Esophagus squamous epithelium (tissue), 5 donors: Measurements from ENCODE around the gene SFRP2. TPM values are rescaled to one million over a fixed set of nuclear protein-coding genes. Genes with fewer than 3 reads are reported as not detected.

Experiments used
- DNase-seq: peaks from one replicate; lab custom pipeline; 2025; lab: John Stamatoyannopoulos, UW
- H3K27ac ChIP-seq, 4 donors: fragments of 200-600 bp; sonication (generic); one replicate each; pipeline ENCODE4 v1.5.1; 2016 to 2019; ENCODE audit warnings: mild to moderate bottlenecking in 1 of 4
- H3K27me3 ChIP-seq, 4 donors: fragments of 200-600 bp; sonication (generic); 1 replicate in 3 of 4; 2 replicates in 1 of 4; pipeline versions ENCODE4 v1.5.1 to v1.6.0; 2017 to 2021; ENCODE audit warnings: antibody characterized with exemption in 1 of 4
- H3K36me3 ChIP-seq, 3 donors: fragments of 200-600 bp; sonication (generic); one replicate each; pipeline ENCODE4 v1.5.1; 2016 to 2019
- H3K4me1 ChIP-seq, 3 donors: fragments of 200-600 bp; sonication (generic); one replicate each; pipeline ENCODE4 v1.5.1; 2017 to 2019
- H3K4me3 ChIP-seq, 4 donors: fragments of 200-600 bp; sonication (generic); 1 replicate in 3 of 4; 2 replicates in 1 of 4; pipeline ENCODE4 v1.5.1; 2016 to 2019; ENCODE audit warnings: mild to moderate bottlenecking in 2 of 4, moderate library complexity in 1 of 4
- H3K9me3 ChIP-seq, 3 donors: fragments of 200-600 bp; sonication (generic); one replicate each; pipeline ENCODE4 v1.5.1; 2016 to 2019
- CTCF ChIP-seq, 6 experiments: fragments of 450-650 bp in 4 of 6; fragments of 200-600 bp in 2 of 6; sonication (generic) in 2 of 6; IDR thresholded peaks; one replicate each; pipeline ENCODE4 v1.5.1; 2016 to 2019; ENCODE audit warnings: antibody characterized with exemption in 6 of 6, mild to moderate bottlenecking in 4 of 6, moderate library complexity in 4 of 6
- POLR2A ChIP-seq, 4 donors: fragments of 450-650 bp; IDR thresholded peaks; one replicate each; pipeline ENCODE4 v1.6.1; 2017; ENCODE audit warnings: antibody characterized with exemption in 4 of 4, mild to moderate bottlenecking in 4 of 4, moderate library complexity in 3 of 4
- WGBS, 2 donors: methylation state at CpG; one replicate each; pipeline ENCODE4 v1.1.5; 2018; 5-methylcytosine and 5-hydroxymethylcytosine counted together
- intact Hi-C: fragments of 100-400 bp; cut with DNase I; formaldehyde crosslinking; loops from one replicate; pipeline ENCODE4 v1.15.0; 2022
- total RNA-seq, 4 donors: library from RNA; depleted of rRNA; stranded (reverse); fragments of >200 nt; gene quantifications; one replicate each; pipeline ENCODE4 v1.1.0, GENCODE V29; 2016
- donor health status: DM: yes; HTN: yes; CAD: no.

The SFRP2 gene
- total RNA-seq: 100 to 1,000 TPM in 1 of 4 donors, 10 to 100 TPM in 1, 1 to 10 TPM in 2; 2.2 to 104 (median 13.3) TPM

- 6 to 10% methylated on average over 2 to 25 of the region's 72 CpGs for WGBS, 2 donors
- DNase-seq: no peak
- peak in 2 of 4 donors; percentile 39 to 43 for TF ChIP-seq POLR2A (IDR thresholded peaks at IDR 0.05)
- TF ChIP-seq CTCF (IDR thresholded peaks at IDR 0.05): no peak
- no peaks in the 10 kb centered on the region for H3K9me3 ChIP-seq
- peaks cover 22 to 90% (median 37%) of the 10 kb centered on the region in 4 donors for H3K27me3 ChIP-seq
- peaks cover 22 to 51% (median 27%) of the 10 kb centered on the region in 3 donors for H3K4me1 ChIP-seq
- intact Hi-C loops: no loop called here
- H3K4me3 ChIP-seq: peak within 1 kb of the TSS; percentile 5 to 65 (median 38)
- H3K27ac ChIP-seq: peak within 1 kb of the TSS; percentile 14 to 79 (median 64)
- H3K36me3 ChIP-seq: no peaks in the 10 kb centered on the region
These were observed at the start of gene SFRP2 for GRCh38 chr4:153788413-153789276. SFRP2 (minus strand) TSS chr4:153789083; CDS start chr4:153788835, 248 bp downstream.

- 52 to 80% methylated on average over 3 of the region's 3 CpGs for WGBS, 2 donors
- H3K36me3 ChIP-seq: no peaks in the 10 kb centered on the region
- DNase-seq: no peak
- H3K9me3 ChIP-seq: no peaks in the 10 kb centered on the region
- H3K27ac ChIP-seq: no peak overlapping the region
- H3K4me3 ChIP-seq: no peak overlapping the region
- TF ChIP-seq POLR2A (IDR thresholded peaks at IDR 0.05): no peak
- TF ChIP-seq CTCF (IDR thresholded peaks at IDR 0.05): no peak
- intact Hi-C loops: no loop called here
- H3K4me1 ChIP-seq: no peaks in the 10 kb centered on the region
- no peaks in the 10 kb centered on the region for H3K27me3 ChIP-seq
These were observed 49.7 kb upstream of the SFRP2 start for GRCh38 chr4:153838564-153838963.

GRCh38 chr4:153834901-153835300, 46.0 kb upstream of the SFRP2 start:
- Histone ChIP-seq H3K27me3 (no peaks in the 10 kb centered on the region), H3K27ac (no peak overlapping the region), H3K4me1 (no peaks in the 10 kb centered on the region), H3K36me3 (no peaks in the 10 kb centered on the region), H3K9me3 (no peaks in the 10 kb centered on the region), H3K4me3 (no peak overlapping the region)
- no peak for DNase-seq
- 70 to 71% methylated on average over 4 of the region's 5 CpGs for WGBS, 2 donors
- no peak for TF ChIP-seq CTCF (IDR thresholded peaks at IDR 0.05)
- no peak for TF ChIP-seq POLR2A (IDR thresholded peaks at IDR 0.05)
- intact Hi-C loops: no loop called here

GRCh38 chr4:153832720-153833287, 43.9 kb upstream of the SFRP2 start:
- H3K4me1 ChIP-seq: no peaks in the 10 kb centered on the region
- no peak overlapping the region for H3K27ac ChIP-seq
- WGBS, 2 donors: 65 to 83% methylated on average over 3 of the region's 3 CpGs
- no peaks in the 10 kb centered on the region for H3K9me3 ChIP-seq
- no peak for TF ChIP-seq CTCF (IDR thresholded peaks at IDR 0.05)
- TF ChIP-seq POLR2A (IDR thresholded peaks at IDR 0.05): no peak
- H3K36me3 ChIP-seq: no peaks in the 10 kb centered on the region
- intact Hi-C loops: no loop called here
- H3K4me3 ChIP-seq: no peak overlapping the region
- H3K27me3 ChIP-seq: no peaks in the 10 kb centered on the region
- DNase-seq: no peak

GRCh38 chr4:153832054-153832453, 43.2 kb upstream of the SFRP2 start:
- no peak overlapping the region for H3K27ac ChIP-seq
- no peaks in the 10 kb centered on the region for H3K9me3 ChIP-seq
- H3K4me1 ChIP-seq: no peaks in the 10 kb centered on the region
- no peaks in the 10 kb centered on the region for H3K36me3 ChIP-seq
- WGBS, 2 donors: 57 to 75% methylated on average over 4 of the region's 4 CpGs
- no peak overlapping the region for H3K4me3 ChIP-seq
- TF ChIP-seq CTCF (IDR thresholded peaks at IDR 0.05) (no peak), POLR2A (IDR thresholded peaks at IDR 0.05) (no peak)
- no peaks in the 10 kb centered on the region for H3K27me3 ChIP-seq
- no peak for DNase-seq
- intact Hi-C loops: no loop called here
